HFFc6 (cell line): ENCODE data around the gene CST4. TPM values are rescaled to one million over a fixed set of nuclear protein-coding genes. Genes with fewer than 3 reads are reported as not detected.
"Not testable (repeated sequence)": the region's sequence is repeated elsewhere in the genome, so short reads cannot be mapped to it uniquely, and the experiment has no call there.

Source experiments
- DNase-seq: peaks from one replicate; pipeline ENCODE4 v3.0.0-alpha.2; 2018
- H3K27ac Mint-ChIP-seq: 2 replicates; pipeline ENCODE4 v1.8.0; 2020; ENCODE audit warnings: mild to moderate bottlenecking, mixed read lengths
- H3K27me3 Mint-ChIP-seq: 2 replicates; pipeline ENCODE4 v1.8.0; 2021; ENCODE audit warnings: mild to moderate bottlenecking, moderate library complexity, mixed read lengths; ENCODE audit not compliant: insufficient read depth
- H3K36me3 Mint-ChIP-seq: 2 replicates; pipeline ENCODE4 v1.8.0; 2021; ENCODE audit warnings: low read depth, mixed read lengths
- H3K4me1 Mint-ChIP-seq: 2 replicates; pipeline ENCODE4 v1.8.0; 2020; ENCODE audit warnings: low read depth, mixed read lengths
- H3K4me3 Mint-ChIP-seq: 2 replicates; pipeline ENCODE4 v1.8.0; 2020; ENCODE audit warnings: mild to moderate bottlenecking, moderate library complexity, mixed read lengths
- H3K9me3 Mint-ChIP-seq: 2 replicates; pipeline ENCODE4 v1.8.0; 2020; ENCODE audit warnings: mild to moderate bottlenecking, mixed read lengths
- CTCF ChIP-seq: fragments of 200-600 bp; sonication (generic); IDR thresholded peaks from 2 replicates; pipeline ENCODE4 v1.5.0; 2021; ENCODE audit warnings: antibody characterized with exemption, mild to moderate bottlenecking
- total RNA-seq, 6 experiments: library from RNA; stranded (reverse); fragmentation: NEBNext Ultra II Directional; extraction: Animal tissue kit (Norgen Biotek cat#: 25700); gene quantifications; 2 replicates in 1 of 6; 3 replicates in 5 of 6; pipeline ENCODE4 v1.2.3, GENCODE V29; 2021

CST4 gene
- total RNA-seq, 6 experiments from 2014 or later: not detected

- Mint-ChIP-seq H3K4me3 (no peak overlapping the region), H3K27ac (no peak overlapping the region), H3K9me3 (no peaks in the 10 kb centered on the region), H3K4me1 (no peaks in the 10 kb centered on the region), H3K27me3 (peaks cover 10% of the 10 kb centered on the region), H3K36me3 (no peaks in the 10 kb centered on the region)
- no peak for DNase-seq
- no peak for TF ChIP-seq CTCF
These were observed 33.1 kb upstream of the CST4 start for GRCh38 chr20:23721962-23722361.

DNA sequence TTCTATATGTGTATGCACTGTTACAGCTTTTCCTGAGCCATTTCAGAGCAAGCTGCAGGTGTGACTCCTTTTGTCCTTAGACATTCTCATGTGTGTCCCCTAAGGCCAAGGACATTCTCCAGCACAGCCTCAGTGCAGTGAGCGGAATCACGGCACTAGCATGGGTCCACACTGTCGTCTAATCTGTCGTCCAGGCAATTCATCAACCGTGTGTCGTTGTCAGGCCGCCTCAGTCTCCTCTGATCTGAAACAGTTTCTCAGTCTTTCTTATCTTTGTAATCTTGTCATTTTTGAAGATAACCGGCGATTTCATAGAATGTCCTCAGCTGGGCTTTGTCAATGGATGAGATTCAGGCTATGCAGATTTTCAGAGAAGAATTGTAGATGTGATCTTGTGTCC is 30.5 kb upstream of the CST4 start:
- H3K4me1 Mint-ChIP-seq, H3K4me3 Mint-ChIP-seq, H3K36me3 Mint-ChIP-seq, DNase-seq, H3K9me3 Mint-ChIP-seq, H3K27ac Mint-ChIP-seq: not testable (repeated sequence)
- peaks cover 12% of the 10 kb centered on the region for H3K27me3 Mint-ChIP-seq

GRCh38 chr20:23711778-23712177 is 22.9 kb upstream of the CST4 start:
- H3K36me3 Mint-ChIP-seq, H3K4me3 Mint-ChIP-seq, H3K4me1 Mint-ChIP-seq, H3K9me3 Mint-ChIP-seq, H3K27ac Mint-ChIP-seq, DNase-seq: not testable (repeated sequence)
- peaks cover 14% of the 10 kb centered on the region for H3K27me3 Mint-ChIP-seq

DNA sequence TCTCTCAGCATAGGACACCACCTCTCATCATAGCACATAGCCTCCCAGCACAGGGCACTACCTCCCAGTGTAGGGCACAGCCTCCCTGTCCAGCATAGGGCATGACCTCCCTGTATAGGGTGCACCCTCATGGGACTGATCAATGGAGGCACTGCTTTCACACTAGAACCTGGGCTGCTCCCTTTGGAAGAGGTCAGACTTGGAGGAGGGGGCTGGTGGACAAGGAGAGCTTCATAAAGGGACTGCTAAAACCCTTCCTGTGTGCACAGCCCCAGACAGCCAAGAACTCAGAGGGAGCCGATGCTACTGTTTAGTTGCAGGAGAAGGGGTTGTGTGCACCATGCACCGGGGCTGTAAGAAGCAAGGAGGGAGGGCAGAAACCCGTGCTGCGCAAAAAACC is 21.9 kb upstream of the CST4 start:
- H3K36me3 Mint-ChIP-seq: no peaks in the 10 kb centered on the region
- no peak overlapping the region for H3K4me3 Mint-ChIP-seq
- TF ChIP-seq CTCF: no peak
- no peaks in the 10 kb centered on the region for H3K9me3 Mint-ChIP-seq
- DNase-seq: no peak
- H3K4me1 Mint-ChIP-seq: no peaks in the 10 kb centered on the region
- no peak overlapping the region for H3K27ac Mint-ChIP-seq
- H3K27me3 Mint-ChIP-seq: peaks cover 20% of the 10 kb centered on the region

- Mint-ChIP-seq H3K27me3 (peaks cover 33% of the 10 kb centered on the region), H3K9me3 (no peaks in the 10 kb centered on the region), H3K4me1 (peaks cover 7% of the 10 kb centered on the region), H3K4me3 (no peak overlapping the region), H3K36me3 (no peaks in the 10 kb centered on the region), H3K27ac (no peak overlapping the region)
- DNase-seq: no peak
- TF ChIP-seq CTCF: no peak
These were observed 17.1 kb upstream of the CST4 start for GRCh38 chr20:23705895-23706294.

DNA sequence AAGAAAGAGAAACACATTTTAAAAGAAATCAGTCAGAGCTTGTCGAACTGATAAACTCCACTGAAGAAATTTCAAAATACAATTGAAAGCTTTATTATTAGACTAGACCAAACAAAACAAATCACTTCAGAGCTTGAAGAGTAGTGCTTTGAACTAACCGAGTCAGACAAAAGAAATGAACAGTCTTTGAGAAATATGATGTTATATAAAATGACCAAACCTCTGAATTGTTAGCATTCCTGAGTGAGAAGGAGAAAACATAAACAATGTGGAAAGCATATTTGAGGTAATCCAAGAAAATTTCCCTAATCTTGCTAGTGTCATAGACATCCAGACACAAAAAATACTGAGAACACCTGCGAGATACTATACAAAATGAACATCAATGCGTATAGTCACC is 13.2 kb upstream of the CST4 start:
- TF ChIP-seq CTCF: no peak
- H3K36me3 Mint-ChIP-seq: no peaks in the 10 kb centered on the region
- no peak overlapping the region for H3K27ac Mint-ChIP-seq
- H3K4me3 Mint-ChIP-seq: no peak overlapping the region
- peaks cover 42% of the 10 kb centered on the region for H3K27me3 Mint-ChIP-seq
- H3K9me3 Mint-ChIP-seq: no peaks in the 10 kb centered on the region
- DNase-seq: no peak
- H3K4me1 Mint-ChIP-seq: peaks cover 7% of the 10 kb centered on the region

GRCh38 chr20:23700931-23701330 is 12.1 kb upstream of the CST4 start:
- no peaks in the 10 kb centered on the region for H3K9me3 Mint-ChIP-seq
- no peak for DNase-seq
- H3K36me3 Mint-ChIP-seq: no peaks in the 10 kb centered on the region
- no peak overlapping the region for H3K27ac Mint-ChIP-seq
- peaks cover 36% of the 10 kb centered on the region for H3K27me3 Mint-ChIP-seq
- TF ChIP-seq CTCF: no peak
- H3K4me3 Mint-ChIP-seq: no peak overlapping the region
- H3K4me1 Mint-ChIP-seq: peaks cover 7% of the 10 kb centered on the region
